Smooth muscle cell (in vitro differentiated cells): Measurements from ENCODE around the gene CPT1B. TPM values are rescaled to one million over a fixed set of nuclear protein-coding genes. Genes with fewer than 3 reads are reported as not detected.

Experiments used
- DNase-seq: peaks from one replicate; lab custom pipeline; 2025; ENCODE audit not compliant: unreplicated experiment; lab: John Stamatoyannopoulos, UW
- H2AFZ ChIP-seq: fragments of 200-600 bp; sonication (generic); 2 replicates; pipeline ENCODE4 v1.6.0; 2016; ENCODE audit warnings: antibody characterized with exemption, low read depth, mild to moderate bottlenecking
- H3F3A ChIP-seq: fragments of 200-600 bp; sonication (generic); 2 replicates; pipeline ENCODE4 v1.6.0; 2017; ENCODE audit warnings: antibody characterized with exemption, low read depth
- H3K27ac ChIP-seq: fragments of 200-600 bp; sonication (generic); 2 replicates; pipeline ENCODE4 v1.5.1; 2016; ENCODE audit warnings: low read depth, mild to moderate bottlenecking
- H3K27me3 ChIP-seq: fragments of 200-600 bp; sonication (generic); 2 replicates; pipeline ENCODE4 v1.6.1; 2016; ENCODE audit warnings: low read depth, mild to moderate bottlenecking
- H3K36me3 ChIP-seq: fragments of 200-600 bp; sonication (generic); 2 replicates; pipeline ENCODE4 v1.5.1; 2016; ENCODE audit warnings: low read depth
- H3K4me1 ChIP-seq: fragments of 200-600 bp; sonication (generic); 2 replicates; pipeline ENCODE4 v1.5.1; 2016; ENCODE audit warnings: low read depth
- H3K4me2 ChIP-seq: fragments of 200-600 bp; sonication (generic); 2 replicates; pipeline ENCODE4 v1.6.0; 2016; ENCODE audit warnings: mild to moderate bottlenecking
- H3K4me3 ChIP-seq: fragments of 200-600 bp; sonication (generic); 2 replicates; pipeline ENCODE4 v1.5.1; 2016; ENCODE audit warnings: mild to moderate bottlenecking
- H3K79me2 ChIP-seq: fragments of 200-600 bp; sonication (generic); 2 replicates; pipeline ENCODE4 v1.6.0; 2016; ENCODE audit warnings: low read depth, mild to moderate bottlenecking
- H3K9ac ChIP-seq: fragments of 200-600 bp; sonication (generic); 2 replicates; pipeline ENCODE4 v1.6.0; 2016; ENCODE audit warnings: low read depth
- H3K9me3 ChIP-seq: fragments of 200-600 bp; sonication (generic); replicated peaks from 2 replicates; pipeline ENCODE4 v1.5.1; 2016; ENCODE audit warnings: low read depth
- H4K20me1 ChIP-seq: fragments of 200-600 bp; sonication (generic); 2 replicates; pipeline ENCODE4 v1.6.0; 2016; ENCODE audit warnings: low read depth
- CTCF ChIP-seq: fragments of 200-600 bp; sonication (generic); IDR thresholded peaks from 2 replicates; pipeline ENCODE4 v1.5.1; 2017; ENCODE audit warnings: borderline replicate concordance, mild to moderate bottlenecking, antibody characterized with exemption; ENCODE audit not compliant: insufficient read depth, poor library complexity, severe bottlenecking
- WGBS: methylation state at CpG from one replicate; pipeline ENCODE4 v1.1.7; 2016; ENCODE audit warnings: low lambda C conversion rate; 5-methylcytosine and 5-hydroxymethylcytosine counted together
- polyA plus RNA-seq: library from polyadenylated mRNA; unstranded; fragments of >200 nt; fragmentation: Nextera tagmentation; extraction: Ambion mirVana; gene quantifications from 2 replicates; pipeline ENCODE4 v1.2.1, GENCODE V29; 2016
- total RNA-seq: library from RNA; depleted of rRNA; stranded (reverse); fragments of >200 nt; gene quantifications from 2 replicates; pipeline ENCODE4 v1.2.3, GENCODE V29; 2014

CPT1B gene
- total and polyA plus RNA-seq, 2 experiments from 2014 or later: 19.3 to 20.7 TPM

GRCh38 chr22:50560034-50560433 is 18.2 kb downstream of the CPT1B start:
- Histone ChIP-seq H2AFZ (no peak overlapping the region), H3K27ac (no peak overlapping the region), H3K27me3 (no peaks in the 10 kb centered on the region), H3K4me1 (no peaks in the 10 kb centered on the region), H3K79me2 (peaks cover 3% of the 10 kb centered on the region), H3K4me3 (no peak overlapping the region), H3K9ac (no peak overlapping the region), H3F3A (no peaks in the 10 kb centered on the region), H3K4me2 (no peak overlapping the region), H4K20me1 (no peaks in the 10 kb centered on the region), H3K36me3 (no peaks in the 10 kb centered on the region), H3K9me3 (no peaks in the 10 kb centered on the region)
- no peak for TF ChIP-seq CTCF
- WGBS: 88% methylated on average over 3 of the region's 3 CpGs
- no peak for DNase-seq

- Histone ChIP-seq H3K27me3 (no peaks in the 10 kb centered on the region), H3K4me3 (no peak overlapping the region), H3F3A (no peaks in the 10 kb centered on the region), H3K9me3 (no peaks in the 10 kb centered on the region), H3K4me1 (no peaks in the 10 kb centered on the region), H3K27ac (no peak overlapping the region), H3K36me3 (no peaks in the 10 kb centered on the region), H3K79me2 (no peaks in the 10 kb centered on the region), H2AFZ (no peak overlapping the region), H3K4me2 (no peak overlapping the region), H4K20me1 (no peaks in the 10 kb centered on the region), H3K9ac (no peak overlapping the region)
- TF ChIP-seq CTCF: no peak
- 85% methylated on average over 5 of the region's 5 CpGs for WGBS
- no peak for DNase-seq
These were observed 21.5 kb downstream of the CPT1B start for GRCh38 chr22:50556703-50557102.

- Histone ChIP-seq H4K20me1 (no peaks in the 10 kb centered on the region), H3K79me2 (no peaks in the 10 kb centered on the region), H3K27me3 (no peaks in the 10 kb centered on the region), H3K27ac (no peak overlapping the region), H3K4me2 (no peak overlapping the region), H3F3A (no peaks in the 10 kb centered on the region), H3K4me3 (no peak overlapping the region), H2AFZ (no peak overlapping the region), H3K4me1 (no peaks in the 10 kb centered on the region), H3K9me3 (no peaks in the 10 kb centered on the region), H3K36me3 (no peaks in the 10 kb centered on the region), H3K9ac (no peak overlapping the region)
- TF ChIP-seq CTCF: no peak
- no peak for DNase-seq
- 78% methylated on average over 8 of the region's 8 CpGs for WGBS
These were observed 24.9 kb downstream of the CPT1B start for GRCh38 chr22:50553310-50553709.

- Histone ChIP-seq H2AFZ (no peak overlapping the region), H3K4me2 (no peak overlapping the region), H3K36me3 (no peaks in the 10 kb centered on the region), H3K9me3 (no peaks in the 10 kb centered on the region), H3K27me3 (no peaks in the 10 kb centered on the region), H3K9ac (no peak overlapping the region), H3K79me2 (no peaks in the 10 kb centered on the region), H3F3A (no peaks in the 10 kb centered on the region), H4K20me1 (no peaks in the 10 kb centered on the region), H3K4me3 (no peak overlapping the region), H3K4me1 (no peaks in the 10 kb centered on the region), H3K27ac (no peak overlapping the region)
- no peak for DNase-seq
- WGBS: 92% methylated on average over 11 of the region's 11 CpGs
- no peak for TF ChIP-seq CTCF
These were observed 27.0 kb downstream of the CPT1B start for GRCh38 chr22:50551160-50551752.
